Measurements from ENCODE around the gene GMCL1. TPM values are rescaled to one million over a fixed set of nuclear protein-coding genes. Genes with fewer than 3 reads are reported as not detected.
A peak's percentile ranks its signal among the peaks of the same experiment; 100 is the strongest.

Gene GMCL1
- total and polyA plus RNA-seq, 2 of the 13 experiments (the other 11 are each of a cell fraction or from before 2014, with no cell fraction given), result 18.7 to 24.0 TPM

DNA sequence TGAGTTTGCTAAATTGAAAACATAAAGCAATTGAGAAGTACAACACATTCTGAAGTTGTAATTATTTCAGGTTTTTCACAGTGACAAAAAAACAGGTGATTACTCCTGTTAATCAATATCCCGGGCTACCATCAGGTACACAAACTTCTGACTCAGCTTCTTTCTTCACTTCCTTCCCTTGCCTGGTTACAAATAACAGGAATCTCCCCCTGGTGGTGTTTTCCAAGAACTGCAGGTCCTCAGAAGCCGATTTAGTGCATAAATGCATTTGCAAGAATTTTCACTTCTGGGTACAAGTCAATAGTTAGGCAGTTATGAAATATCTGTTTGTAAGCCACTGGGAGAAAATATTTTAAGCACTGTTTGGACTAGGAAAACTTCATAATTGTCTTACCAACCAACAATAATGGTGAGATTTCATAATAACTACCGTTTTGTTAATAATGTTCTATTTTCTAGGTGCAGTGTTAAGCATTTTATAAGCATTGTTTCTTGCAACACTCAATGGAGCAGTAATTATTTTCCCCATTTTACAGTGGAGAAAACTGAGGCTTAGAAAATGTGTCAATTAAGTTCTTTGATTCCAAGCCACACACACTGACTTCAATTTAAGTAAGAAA is 12.4 kb upstream of the GMCL1 start (continued):
- TF ChIP-seq, protein P1, sequence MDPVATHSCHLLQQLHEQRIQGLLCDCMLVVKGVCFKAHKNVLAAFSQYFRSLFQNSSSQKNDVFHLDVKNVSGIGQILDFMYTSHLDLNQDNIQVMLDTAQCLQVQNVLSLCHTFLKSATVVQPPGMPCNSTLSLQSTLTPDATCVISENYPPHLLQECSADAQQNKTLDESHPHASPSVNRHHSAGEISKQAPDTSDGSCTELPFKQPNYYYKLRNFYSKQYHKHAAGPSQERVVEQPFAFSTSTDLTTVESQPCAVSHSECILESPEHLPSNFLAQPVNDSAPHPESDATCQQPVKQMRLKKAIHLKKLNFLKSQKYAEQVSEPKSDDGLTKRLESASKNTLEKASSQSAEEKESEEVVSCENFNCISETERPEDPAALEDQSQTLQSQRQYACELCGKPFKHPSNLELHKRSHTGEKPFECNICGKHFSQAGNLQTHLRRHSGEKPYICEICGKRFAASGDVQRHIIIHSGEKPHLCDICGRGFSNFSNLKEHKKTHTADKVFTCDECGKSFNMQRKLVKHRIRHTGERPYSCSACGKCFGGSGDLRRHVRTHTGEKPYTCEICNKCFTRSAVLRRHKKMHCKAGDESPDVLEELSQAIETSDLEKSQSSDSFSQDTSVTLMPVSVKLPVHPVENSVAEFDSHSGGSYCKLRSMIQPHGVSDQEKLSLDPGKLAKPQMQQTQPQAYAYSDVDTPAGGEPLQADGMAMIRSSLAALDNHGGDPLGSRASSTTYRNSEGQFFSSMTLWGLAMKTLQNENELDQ (CRISPR knock-in tag; IDR thresholded peaks at IDR 0.05; ENCODE audit: borderline replicate concordance), result no peak
- no peak for TF ChIP-seq FOXA1 (IDR thresholded peaks at IDR 0.05)
- TF ChIP-seq FOXA1 (CRISPR knock-in tag; IDR thresholded peaks at IDR 0.05), result peak; percentile 38; the same call in 1 of the 2 replicates
- TF ChIP-seq ZBTB20 (CRISPR knock-in tag; IDR thresholded peaks at IDR 0.05; ENCODE audit: borderline replicate concordance, low read depth), result 0 out of 2 replicates have a peak, but pooled peaks have one; percentile 30
- no peak for TF ChIP-seq SAFB2 (CRISPR knock-in tag; IDR thresholded peaks at IDR 0.05; ENCODE audit: borderline replicate concordance, low read depth)
- no peak for TF ChIP-seq SOX13 (IDR thresholded peaks at IDR 0.05)
- peak in 1 of 2 experiments; percentile 32; a peak in 2 of 4 replicates for TF ChIP-seq SOX13 (CRISPR knock-in tag; conservative IDR thresholded peaks at IDR 0.05 in 1 of 2, IDR thresholded peaks at IDR 0.05 in 1 of 2)
- TF ChIP-seq, protein P2, sequence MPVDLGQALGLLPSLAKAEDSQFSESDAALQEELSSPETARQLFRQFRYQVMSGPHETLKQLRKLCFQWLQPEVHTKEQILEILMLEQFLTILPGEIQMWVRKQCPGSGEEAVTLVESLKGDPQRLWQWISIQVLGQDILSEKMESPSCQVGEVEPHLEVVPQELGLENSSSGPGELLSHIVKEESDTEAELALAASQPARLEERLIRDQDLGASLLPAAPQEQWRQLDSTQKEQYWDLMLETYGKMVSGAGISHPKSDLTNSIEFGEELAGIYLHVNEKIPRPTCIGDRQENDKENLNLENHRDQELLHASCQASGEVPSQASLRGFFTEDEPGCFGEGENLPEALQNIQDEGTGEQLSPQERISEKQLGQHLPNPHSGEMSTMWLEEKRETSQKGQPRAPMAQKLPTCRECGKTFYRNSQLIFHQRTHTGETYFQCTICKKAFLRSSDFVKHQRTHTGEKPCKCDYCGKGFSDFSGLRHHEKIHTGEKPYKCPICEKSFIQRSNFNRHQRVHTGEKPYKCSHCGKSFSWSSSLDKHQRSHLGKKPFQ (CRISPR knock-in tag; IDR thresholded peaks at IDR 0.05; ENCODE audit: insufficient replicate concordance), result no peak
- peak; percentile 62; the same call in 1 of the 2 replicates for TF ChIP-seq ZNF331 (CRISPR knock-in tag; IDR thresholded peaks at IDR 0.05)
- TF ChIP-seq SP140L (CRISPR knock-in tag; IDR thresholded peaks at IDR 0.05; ENCODE audit: borderline replicate concordance), result peak; percentile 81; the same call in 1 of the 2 replicates
- no peak for TF ChIP-seq ZNF569 (CRISPR knock-in tag; IDR thresholded peaks at IDR 0.05; ENCODE audit: borderline replicate concordance)
- peak in 1 of 2 experiments; percentile 45; a peak in 1 of 4 replicates for TF ChIP-seq KLF16 (CRISPR knock-in tag; IDR thresholded peaks at IDR 0.05)
- TF ChIP-seq ZNF446 (CRISPR knock-in tag; IDR thresholded peaks at IDR 0.05), result no peak
- peak; percentile 45; the same call in 1 of the 2 replicates for TF ChIP-seq THAP11 (CRISPR knock-in tag; IDR thresholded peaks at IDR 0.05)
- TF ChIP-seq RARA (CRISPR knock-in tag; IDR thresholded peaks at IDR 0.05), result 0 out of 2 replicates have a peak, but pooled peaks have one; percentile 27
- peak; percentile 18; the same call in 1 of the 2 replicates for TF ChIP-seq FOXO1 (CRISPR knock-in tag; IDR thresholded peaks at IDR 0.05)
- TF ChIP-seq ZNF30 (CRISPR knock-in tag; IDR thresholded peaks at IDR 0.05), result no peak
- TF ChIP-seq TARDBP (CRISPR knock-in tag; IDR thresholded peaks at IDR 0.05), result 0 out of 2 replicates have a peak, but pooled peaks have one; percentile 56
- peak; percentile 68 for TF ChIP-seq TEAD3 (CRISPR knock-in tag; optimal IDR thresholded peaks at IDR 0.05; ENCODE audit: borderline replicate concordance)
- TF ChIP-seq, protein P3, sequence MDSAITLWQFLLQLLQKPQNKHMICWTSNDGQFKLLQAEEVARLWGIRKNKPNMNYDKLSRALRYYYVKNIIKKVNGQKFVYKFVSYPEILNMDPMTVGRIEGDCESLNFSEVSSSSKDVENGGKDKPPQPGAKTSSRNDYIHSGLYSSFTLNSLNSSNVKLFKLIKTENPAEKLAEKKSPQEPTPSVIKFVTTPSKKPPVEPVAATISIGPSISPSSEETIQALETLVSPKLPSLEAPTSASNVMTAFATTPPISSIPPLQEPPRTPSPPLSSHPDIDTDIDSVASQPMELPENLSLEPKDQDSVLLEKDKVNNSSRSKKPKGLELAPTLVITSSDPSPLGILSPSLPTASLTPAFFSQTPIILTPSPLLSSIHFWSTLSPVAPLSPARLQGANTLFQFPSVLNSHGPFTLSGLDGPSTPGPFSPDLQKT (CRISPR knock-in tag; IDR thresholded peaks at IDR 0.05; ENCODE audit: borderline replicate concordance), result no peak
- TF ChIP-seq ZNF672 (CRISPR knock-in tag; IDR thresholded peaks at IDR 0.05), result no peak
- TF ChIP-seq, protein P4, sequence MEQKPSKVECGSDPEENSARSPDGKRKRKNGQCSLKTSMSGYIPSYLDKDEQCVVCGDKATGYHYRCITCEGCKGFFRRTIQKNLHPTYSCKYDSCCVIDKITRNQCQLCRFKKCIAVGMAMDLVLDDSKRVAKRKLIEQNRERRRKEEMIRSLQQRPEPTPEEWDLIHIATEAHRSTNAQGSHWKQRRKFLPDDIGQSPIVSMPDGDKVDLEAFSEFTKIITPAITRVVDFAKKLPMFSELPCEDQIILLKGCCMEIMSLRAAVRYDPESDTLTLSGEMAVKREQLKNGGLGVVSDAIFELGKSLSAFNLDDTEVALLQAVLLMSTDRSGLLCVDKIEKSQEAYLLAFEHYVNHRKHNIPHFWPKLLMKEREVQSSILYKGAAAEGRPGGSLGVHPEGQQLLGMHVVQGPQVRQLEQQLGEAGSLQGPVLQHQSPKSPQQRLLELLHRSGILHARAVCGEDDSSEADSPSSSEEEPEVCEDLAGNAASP (CRISPR knock-in tag; IDR thresholded peaks at IDR 0.05; ENCODE audit: borderline replicate concordance), result peak; percentile 43; the same call in 1 of the 2 replicates
- peak; percentile 62; the same call in 1 of the 2 replicates for TF ChIP-seq MED1 (CRISPR knock-in tag; IDR thresholded peaks at IDR 0.05)
